HCT116 (cell line): Measurements from ENCODE around the gene STMP1. TPM values are rescaled to one million over a fixed set of nuclear protein-coding genes. Genes with fewer than 3 reads are reported as not detected.

Experiments used
- ATAC-seq: fragments of 200-7000 bp; cut with Tn5 transposase; 2 replicates; pipeline ENCODE4 v1.9.1; 2020; ENCODE audit warnings: mild to moderate bottlenecking, moderate library complexity
- BruUV-seq: library from RNA; stranded (reverse); fragments of 400-500 nt; replicated peaks from 2 replicates; lab custom pipeline; 2021; lab: Mats Ljungman, UMichigan
- CTCF ChIA-PET: fragments of 300-600 bp; sonication (Branson Sonifier 250); formaldehyde crosslinking; loops from one replicate; lab custom pipeline; 2021; ENCODE audit warnings: antibody characterized with exemption; lab: Charles Lee
- POLR2A ChIA-PET: fragments of 300-600, 350-600 bp; sonication (Branson Sonifier 250); formaldehyde crosslinking; loops from one replicate; lab custom pipeline; 2021; ENCODE audit warnings: antibody characterized with exemption; lab: Charles Lee
- RAD21 ChIA-PET, 2 experiments: fragments of 300-600 bp; sonication (Branson Sonifier 250); formaldehyde crosslinking; loops; one replicate each; lab custom pipeline; 2023; ENCODE audit warnings: low total read pairs in 2 of 2; ENCODE audit not compliant: uncharacterized antibody in 2 of 2, unreplicated experiment in 2 of 2, low non-redundant PET in 1 of 2; lab: Charles Lee
- DNase-seq: peaks from one replicate; pipeline ENCODE4 v3.0.0-alpha.2; 2010; ENCODE audit warnings: low read depth, low spot score
- H2AFZ ChIP-seq: fragments of 200-600 bp; shearing (Covaris generic), sonication (generic); 2 replicates; pipeline ENCODE4 v1.6.1; 2017; ENCODE audit warnings: low read depth, mixed run types, mixed read lengths, antibody characterized with exemption, low read length; ENCODE audit not compliant: poor library complexity, severe bottlenecking
- H3K27ac ChIP-seq: 2 replicates; pipeline ENCODE4 v1.5.1; 2012; ENCODE audit warnings: low read depth, low read length
- H3K27me3 ChIP-seq: fragments of 200-600 bp; sonication (generic); 2 replicates; pipeline ENCODE4 v1.6.1; 2016; ENCODE audit warnings: mixed run types, low read length, mixed read lengths; ENCODE audit not compliant: insufficient read depth
- H3K36me3 ChIP-seq, 2 experiments: fragments of 200-500 bp in 1 of 2; fragments of 200-600 bp in 1 of 2; sonication (Bioruptor generic) in 1 of 2; sonication (generic) in 1 of 2; 2 replicates each; pipeline versions ENCODE4 v1.5.1 to v1.6.1; 2014 to 2016; ENCODE audit warnings: low read length in 2 of 2, inconsistent platforms in 1 of 2, mixed read lengths in 1 of 2, mixed run types in 1 of 2; ENCODE audit not compliant: insufficient read depth in 2 of 2, control insufficient read depth in 1 of 2
- H3K4me1 ChIP-seq, 2 experiments: fragments of 200-600 bp in 1 of 2; sonication (generic) in 1 of 2; 2 replicates each; pipeline versions ENCODE4 v1.5.1 to v1.6.1; 2012 to 2017; ENCODE audit warnings: low read length in 2 of 2, inconsistent platforms in 1 of 2, mild to moderate bottlenecking in 1 of 2, mixed read lengths in 1 of 2, mixed run types in 1 of 2, moderate library complexity in 1 of 2; ENCODE audit not compliant: insufficient read depth in 2 of 2, control insufficient read depth in 1 of 2
- H3K4me2 ChIP-seq: fragments of 200-600 bp; sonication (generic); 2 replicates; pipeline ENCODE4 v1.6.1; 2017; ENCODE audit warnings: mixed run types, low read length, mixed read lengths
- H3K4me3 ChIP-seq, 2 experiments: fragments of 200-600 bp in 1 of 2; sonication (generic) in 1 of 2; replicated peaks in 1 of 2; 2 replicates each; pipeline ENCODE4 v1.5.1; 2011 to 2016; ENCODE audit warnings: low read length in 2 of 2, control low read depth in 1 of 2, low read depth in 1 of 2, mild to moderate bottlenecking in 1 of 2, mixed read lengths in 1 of 2, mixed run types in 1 of 2
- H3K79me2 ChIP-seq: fragments of 200-600 bp; sonication (generic); 2 replicates; pipeline ENCODE4 v1.6.1; 2017; ENCODE audit warnings: mild to moderate bottlenecking, mixed run types, low read length, moderate library complexity, mixed read lengths; ENCODE audit not compliant: insufficient read depth
- H3K9ac ChIP-seq: fragments of 200-600 bp; sonication (generic); 2 replicates; pipeline ENCODE4 v1.6.1; 2016; ENCODE audit warnings: low read length, mixed read lengths
- H3K9me2 ChIP-seq: fragments of 200-600 bp; sonication (generic), shearing (Covaris generic); 2 replicates; pipeline ENCODE4 v1.6.1; 2017; ENCODE audit warnings: mixed run types, mild to moderate bottlenecking, moderate library complexity; ENCODE audit not compliant: insufficient read depth
- H3K9me3 ChIP-seq, 2 experiments: fragments of 200-500 bp in 1 of 2; fragments of 200-600 bp in 1 of 2; sonication (Bioruptor generic) in 1 of 2; sonication (generic) in 1 of 2; 2 replicates each; pipeline ENCODE4 v1.6.1; 2014 to 2017; ENCODE audit warnings: low read length in 2 of 2, mixed read lengths in 2 of 2, inconsistent platforms in 1 of 2, low read depth in 1 of 2, mild to moderate bottlenecking in 1 of 2, mixed run types in 1 of 2, moderate library complexity in 1 of 2; ENCODE audit not compliant: control insufficient read depth in 1 of 2, insufficient read depth in 1 of 2
- H4K20me1 ChIP-seq: fragments of 200-600 bp; sonication (generic), shearing (Covaris generic); 2 replicates; pipeline ENCODE4 v1.6.1; 2017; ENCODE audit warnings: mixed run types, mild to moderate bottlenecking, moderate library complexity; ENCODE audit not compliant: insufficient read depth
- CBX3 ChIP-seq: IDR thresholded peaks from 2 replicates; pipeline ENCODE4 v1.6.1; 2012; ENCODE audit warnings: low read depth
- ELF1 ChIP-seq: IDR thresholded peaks from 2 replicates; pipeline ENCODE4 v1.6.1; 2012; ENCODE audit warnings: low read depth, borderline replicate concordance
- EZH2 ChIP-seq: fragments of 200-600 bp; sonication (generic); IDR thresholded peaks from 2 replicates; pipeline ENCODE4 v1.6.1; 2017; ENCODE audit warnings: antibody characterized with exemption, mixed run types
- EZH2phosphoT487 ChIP-seq: fragments of 200-600 bp; IDR thresholded peaks from 2 replicates; pipeline ENCODE4 v1.6.1; 2018; ENCODE audit warnings: antibody characterized with exemption, borderline replicate concordance
- FOSL1 ChIP-seq: IDR thresholded peaks from 2 replicates; pipeline ENCODE4 v1.6.1; 2012; ENCODE audit warnings: low read depth
- RAD21 ChIP-seq: IDR thresholded peaks from 2 replicates; pipeline ENCODE4 v1.6.1; 2012; ENCODE audit warnings: low read depth, mild to moderate bottlenecking
- SIN3A ChIP-seq: IDR thresholded peaks from 2 replicates; pipeline ENCODE4 v1.6.1; 2012; ENCODE audit warnings: low read depth
- intact Hi-C: fragments of 100-400 bp; cut with micrococcal nuclease; formaldehyde crosslinking; loops from 2 replicates; pipeline ENCODE4 v1.10.0; 2022
- total RNA-seq: library from RNA; stranded (reverse); gene quantifications from one replicate; pipeline ENCODE4 v1.2.1, GENCODE V29; 2021; ENCODE audit not compliant: unreplicated experiment
- TF ChIP-seq, protein P1 (sequence below), 3 experiments: fragments of 200-600 bp in 1 of 3; sonication (generic) in 1 of 3; IDR thresholded peaks in 2 of 3; conservative IDR thresholded peaks in 1 of 3; 2 replicates each; pipeline ENCODE4 v1.5.1; 2012 to 2017; ENCODE audit warnings: low read depth in 2 of 3, low read length in 2 of 3, antibody characterized with exemption in 1 of 3, borderline replicate concordance in 1 of 3, control low read depth in 1 of 3, mild to moderate bottlenecking in 1 of 3, mixed read lengths in 1 of 3, mixed run types in 1 of 3, moderate library complexity in 1 of 3; ENCODE audit not compliant: insufficient read depth in 1 of 3
- TF ChIP-seq, protein P2 (sequence below): IDR thresholded peaks from 2 replicates; pipeline ENCODE4 v1.6.1; 2012

STMP1 gene
- total RNA-seq, 1 experiment from 2014 or later = 32.8 TPM

DNA sequence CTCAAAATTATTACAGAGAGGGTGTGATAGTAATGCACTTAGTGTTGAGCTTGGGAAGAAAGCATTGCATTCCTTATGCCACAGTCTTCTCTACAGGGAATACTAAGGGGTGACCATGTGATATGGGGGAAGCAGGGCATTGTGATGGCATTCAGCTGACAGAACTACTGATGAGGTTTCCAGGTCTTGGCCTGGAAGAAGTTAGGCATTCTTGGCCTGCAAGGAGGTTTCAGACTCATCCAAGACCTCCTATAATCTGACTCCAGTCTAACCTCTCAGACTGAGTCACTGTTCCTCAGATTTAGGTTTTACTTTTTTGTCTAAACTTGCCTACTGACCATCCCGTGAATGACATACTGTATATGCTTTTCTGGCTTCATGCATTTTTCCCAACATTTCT, 7.9 kb downstream of the STMP1 start:
- peaks cover 4 to 12% of the 10 kb centered on the region in 2 experiments; a peak in 3 of 4 replicates for H3K36me3 ChIP-seq
- ChIA-PET CTCF (interaction anchor here (0.8 to 3.0 kb wide), 2 partner anchors 127 to 339 kb away, joined by 3 to 6 read pairs; no protein-coding TSS in a partner anchor), POLR2A (interaction anchor here (1.7 kb wide), 1 partner anchor 8 kb away, joined by 9 read pairs; the partner anchor contains the start of gene STMP1), RAD21 (no interaction called here)
- no peak overlapping the region for H3K9ac ChIP-seq
- TF ChIP-seq FOSL1 (no peak), EZH2 (no peak), EZH2phosphoT487 (no peak)
- H3K4me2 ChIP-seq = no peak overlapping the region
- no peaks in the 10 kb centered on the region for H3K9me2 ChIP-seq
- no peak overlapping the region for H3K4me3 ChIP-seq
- ATAC-seq = no peak
- H4K20me1 ChIP-seq = no peaks in the 10 kb centered on the region
- DNase-seq = no peak
- no peaks in the 10 kb centered on the region for H3K27me3 ChIP-seq
- intact Hi-C loops = loop anchor here (5.0 kb wide), 2 partner anchors 1782 to 1922 kb away; no protein-coding TSS in a partner anchor
- H3K4me1 ChIP-seq = no peaks in the 10 kb centered on the region
- no peak overlapping the region for H2AFZ ChIP-seq
- no peak overlapping the region for H3K27ac ChIP-seq
- H3K79me2 ChIP-seq = peaks cover 81% of the 10 kb centered on the region
- no TSS peak for BruUV-seq
- H3K9me3 ChIP-seq = no peaks in the 10 kb centered on the region

DNA sequence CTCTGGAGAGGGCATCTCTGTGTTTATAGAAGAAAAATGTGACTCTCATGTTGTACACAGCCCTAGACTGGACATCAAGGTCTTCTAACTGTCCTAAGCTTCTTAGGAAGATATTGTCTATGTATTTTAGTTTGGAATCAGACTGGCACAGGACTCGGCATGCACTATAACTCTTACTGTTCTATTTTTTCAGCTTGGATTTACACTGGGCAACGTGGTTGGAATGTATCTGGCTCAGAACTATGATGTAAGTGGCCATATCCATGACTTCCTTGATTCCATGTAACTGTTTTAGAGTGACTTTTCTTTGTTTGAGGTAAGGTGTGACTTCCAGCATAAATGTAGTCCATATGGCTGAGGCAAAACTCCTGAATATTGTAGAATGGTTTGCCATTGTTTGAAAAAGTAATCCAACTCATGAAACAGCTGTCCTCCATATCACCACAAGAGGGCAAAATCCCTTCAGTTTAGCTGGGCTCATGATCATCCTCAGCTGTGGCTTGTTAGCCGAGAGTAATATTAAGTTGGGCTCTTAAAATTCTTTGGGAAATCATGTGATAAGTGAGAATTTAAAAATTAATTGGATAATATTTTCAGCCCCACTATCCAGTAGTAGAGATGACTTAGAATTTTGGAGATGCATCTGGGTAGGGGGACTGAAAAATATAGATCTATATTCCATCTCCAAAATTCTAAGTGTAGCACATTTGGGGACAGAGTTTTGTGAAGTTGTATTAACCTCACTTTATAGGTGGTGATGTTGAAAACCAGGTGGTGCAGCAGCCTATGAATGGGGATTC, 10.4 kb downstream of the STMP1 start:
- no peak overlapping the region for H3K27ac ChIP-seq
- H3K79me2 ChIP-seq = peaks cover 60% of the 10 kb centered on the region
- intact Hi-C loops = loop anchor here (1.0 to 5.0 kb wide), 3 partner anchors 337 to 1920 kb away; no protein-coding TSS in a partner anchor
- no peaks in the 10 kb centered on the region for H3K27me3 ChIP-seq
- no peaks in the 10 kb centered on the region for H4K20me1 ChIP-seq
- no peaks in the 10 kb centered on the region for H3K9me3 ChIP-seq
- BruUV-seq = no TSS peak
- H3K4me2 ChIP-seq = no peak overlapping the region
- no peak overlapping the region for H2AFZ ChIP-seq
- H3K9me2 ChIP-seq = no peaks in the 10 kb centered on the region
- H3K9ac ChIP-seq = no peak overlapping the region
- no peak overlapping the region for H3K4me3 ChIP-seq
- no peak for TF ChIP-seq FOSL1
- TF ChIP-seq, protein P1, sequence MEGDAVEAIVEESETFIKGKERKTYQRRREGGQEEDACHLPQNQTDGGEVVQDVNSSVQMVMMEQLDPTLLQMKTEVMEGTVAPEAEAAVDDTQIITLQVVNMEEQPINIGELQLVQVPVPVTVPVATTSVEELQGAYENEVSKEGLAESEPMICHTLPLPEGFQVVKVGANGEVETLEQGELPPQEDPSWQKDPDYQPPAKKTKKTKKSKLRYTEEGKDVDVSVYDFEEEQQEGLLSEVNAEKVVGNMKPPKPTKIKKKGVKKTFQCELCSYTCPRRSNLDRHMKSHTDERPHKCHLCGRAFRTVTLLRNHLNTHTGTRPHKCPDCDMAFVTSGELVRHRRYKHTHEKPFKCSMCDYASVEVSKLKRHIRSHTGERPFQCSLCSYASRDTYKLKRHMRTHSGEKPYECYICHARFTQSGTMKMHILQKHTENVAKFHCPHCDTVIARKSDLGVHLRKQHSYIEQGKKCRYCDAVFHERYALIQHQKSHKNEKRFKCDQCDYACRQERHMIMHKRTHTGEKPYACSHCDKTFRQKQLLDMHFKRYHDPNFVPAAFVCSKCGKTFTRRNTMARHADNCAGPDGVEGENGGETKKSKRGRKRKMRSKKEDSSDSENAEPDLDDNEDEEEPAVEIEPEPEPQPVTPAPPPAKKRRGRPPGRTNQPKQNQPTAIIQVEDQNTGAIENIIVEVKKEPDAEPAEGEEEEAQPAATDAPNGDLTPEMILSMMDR (IDR thresholded peaks at IDR 0.05 in 2 of 3, conservative IDR thresholded peaks at IDR 0.05 in 1 of 3; ENCODE audit: borderline replicate concordance in 1 of 3, insufficient read depth in 1 of 3, low read depth in 2 of 3, low read length in 2 of 3) = peak; percentile 66 to 85 (median 78); a peak in 5 of 6 replicates
- peak; percentile 83 for TF ChIP-seq RAD21
- TF ChIP-seq CBX3 = no peak
- no peak for TF ChIP-seq SIN3A
- TF ChIP-seq, protein P2, sequence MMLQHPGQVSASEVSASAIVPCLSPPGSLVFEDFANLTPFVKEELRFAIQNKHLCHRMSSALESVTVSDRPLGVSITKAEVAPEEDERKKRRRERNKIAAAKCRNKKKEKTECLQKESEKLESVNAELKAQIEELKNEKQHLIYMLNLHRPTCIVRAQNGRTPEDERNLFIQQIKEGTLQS = no peak
- no peak for TF ChIP-seq ELF1
- ATAC-seq = peak; percentile 88
- ChIA-PET RAD21 (interaction anchor here in 1 of 2 experiments (0.6 kb wide), 1 partner anchor 33 kb away, joined by 3 read pairs; no protein-coding TSS in a partner anchor), CTCF (interaction anchor here (0.8 to 3.0 kb wide), 13 partner anchors 10 to 398 kb away, joined by 3 to 14 read pairs (median 6); partner anchors contain the start of gene STMP1), POLR2A (interaction anchor here (0.6 kb wide), 1 partner anchor 11 kb away, joined by 3 read pairs; the partner anchor contains the start of gene STMP1)
- DNase-seq = peak; percentile 37
- H3K36me3 ChIP-seq = peaks cover 12 to 15% of the 10 kb centered on the region in 2 experiments
- no peaks in the 10 kb centered on the region for H3K4me1 ChIP-seq
